DOHH2 (cell line): Measurements from ENCODE around the gene F13A1.

Experiments used
- EZH2phosphoT487 ChIP-seq: fragments of 200-600 bp; sonication (generic); IDR thresholded peaks from 2 replicates; pipeline ENCODE4 v1.6.1; 2017; ENCODE audit warnings: borderline replicate concordance, mild to moderate bottlenecking, antibody characterized with exemption, low read length, moderate library complexity, mixed read lengths
- TF ChIP-seq, protein P1 (sequence below): fragments of 200-600 bp; sonication (generic); IDR thresholded peaks from one replicate; pipeline ENCODE4 v1.5.1; 2014; ENCODE audit warnings: antibody characterized with exemption, mild to moderate bottlenecking, low read depth, low read length; ENCODE audit not compliant: poor library complexity, severe bottlenecking

DNA sequence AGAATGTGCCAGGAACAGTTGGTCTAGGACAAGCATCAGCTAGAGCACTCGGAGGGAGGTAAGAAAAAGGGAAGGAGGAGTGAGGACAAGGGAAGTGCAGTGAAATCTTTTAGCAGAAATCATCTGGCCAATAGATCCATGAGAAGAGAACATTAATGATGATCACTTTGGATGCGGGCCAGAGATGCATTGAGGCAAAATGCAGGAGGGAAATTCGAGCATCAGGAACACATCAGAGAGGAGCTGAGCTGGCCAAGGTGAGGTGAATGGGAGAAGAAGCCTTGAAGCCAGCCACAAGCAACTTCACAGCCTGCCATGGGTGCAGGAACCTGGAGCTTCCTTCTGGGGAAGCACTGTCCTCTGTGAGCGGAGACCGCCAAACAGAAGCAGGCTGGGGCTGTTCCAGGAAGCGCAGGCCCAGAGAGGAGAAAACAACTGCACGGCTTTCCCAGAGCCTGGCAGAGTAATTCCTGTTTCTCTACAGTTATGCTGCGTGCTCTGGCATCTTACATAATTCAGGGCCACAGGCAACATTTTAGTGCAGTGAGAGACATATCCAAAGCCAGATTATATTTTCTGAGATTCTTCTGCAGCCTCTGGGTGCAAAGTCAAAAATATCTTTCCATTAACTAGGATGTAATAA, 143.8 kb downstream of the F13A1 start:
- TF ChIP-seq, protein P1, sequence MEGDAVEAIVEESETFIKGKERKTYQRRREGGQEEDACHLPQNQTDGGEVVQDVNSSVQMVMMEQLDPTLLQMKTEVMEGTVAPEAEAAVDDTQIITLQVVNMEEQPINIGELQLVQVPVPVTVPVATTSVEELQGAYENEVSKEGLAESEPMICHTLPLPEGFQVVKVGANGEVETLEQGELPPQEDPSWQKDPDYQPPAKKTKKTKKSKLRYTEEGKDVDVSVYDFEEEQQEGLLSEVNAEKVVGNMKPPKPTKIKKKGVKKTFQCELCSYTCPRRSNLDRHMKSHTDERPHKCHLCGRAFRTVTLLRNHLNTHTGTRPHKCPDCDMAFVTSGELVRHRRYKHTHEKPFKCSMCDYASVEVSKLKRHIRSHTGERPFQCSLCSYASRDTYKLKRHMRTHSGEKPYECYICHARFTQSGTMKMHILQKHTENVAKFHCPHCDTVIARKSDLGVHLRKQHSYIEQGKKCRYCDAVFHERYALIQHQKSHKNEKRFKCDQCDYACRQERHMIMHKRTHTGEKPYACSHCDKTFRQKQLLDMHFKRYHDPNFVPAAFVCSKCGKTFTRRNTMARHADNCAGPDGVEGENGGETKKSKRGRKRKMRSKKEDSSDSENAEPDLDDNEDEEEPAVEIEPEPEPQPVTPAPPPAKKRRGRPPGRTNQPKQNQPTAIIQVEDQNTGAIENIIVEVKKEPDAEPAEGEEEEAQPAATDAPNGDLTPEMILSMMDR, result no peak
- TF ChIP-seq EZH2phosphoT487, result no peak
